HT-29 (cell line): ENCODE data around the gene ABCD2. TPM values are rescaled to one million over a fixed set of nuclear protein-coding genes. Genes with fewer than 3 reads are reported as not detected.
"Not testable (repeated sequence)": the region's sequence is repeated elsewhere in the genome, so short reads cannot be mapped to it uniquely, and the experiment has no call there.

ENCODE experiments used
- DNase-seq: peaks from one replicate; pipeline ENCODE4 v3.0.0-alpha.2; 2015; ENCODE audit warnings: low spot score
- total RNA-seq: library from RNA; depleted of rRNA; stranded (reverse); fragments of >200 nt; shearing (Covaris generic); gene quantifications from 2 replicates; pipeline ENCODE4 v1.2.3, GENCODE V29; 2014

Gene ABCD2
- total RNA-seq, 1 experiment from 2014 or later = not detected

DNA sequence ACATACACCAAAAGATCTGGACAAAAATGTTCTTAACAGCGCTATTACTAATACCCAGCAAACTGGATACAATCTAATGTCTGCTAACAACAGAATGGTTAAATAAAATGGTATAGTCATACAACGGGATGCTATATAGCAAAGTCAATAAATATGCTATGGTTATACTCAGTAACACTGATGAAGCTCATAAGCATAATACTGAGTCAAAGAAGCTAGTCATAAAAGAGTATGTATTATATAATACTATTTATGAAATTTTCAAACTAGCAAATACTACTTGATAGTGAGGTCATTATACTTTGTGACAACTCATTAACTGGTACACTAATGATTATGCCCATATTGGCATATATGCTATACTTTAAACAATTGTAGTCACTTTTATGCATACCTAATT is 7.4 kb downstream of the ABCD2 start:
- DNase-seq = no peak

DNA sequence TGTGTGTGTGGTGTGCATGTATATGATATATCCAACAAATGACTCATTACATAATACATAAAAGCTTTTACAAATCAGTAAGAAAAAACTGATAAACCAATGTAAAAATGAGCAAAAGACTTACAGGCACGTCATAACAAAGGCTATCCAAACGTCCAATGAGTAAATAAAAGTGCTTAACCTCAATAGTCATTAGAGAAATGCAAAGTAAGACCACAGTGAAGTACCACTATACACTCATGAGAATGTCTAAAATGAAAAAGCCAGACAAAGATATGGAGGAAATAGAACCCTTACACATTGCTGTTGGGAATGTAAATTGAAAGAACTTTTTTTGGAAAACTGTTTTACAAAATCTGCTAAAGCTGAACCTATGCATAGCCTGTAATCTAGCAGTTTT is 7.8 kb downstream of the ABCD2 start:
- DNase-seq = no peak

- DNase-seq = no peak
Observed at GRCh38 chr12:39610436-39611025, 9.1 kb downstream of the ABCD2 start.

GRCh38 chr12:39606712-39607423 is 12.7 kb downstream of the ABCD2 start:
- DNase-seq = no peak

GRCh38 chr12:39605996-39606395 is 13.6 kb downstream of the ABCD2 start:
- DNase-seq = no peak

DNA sequence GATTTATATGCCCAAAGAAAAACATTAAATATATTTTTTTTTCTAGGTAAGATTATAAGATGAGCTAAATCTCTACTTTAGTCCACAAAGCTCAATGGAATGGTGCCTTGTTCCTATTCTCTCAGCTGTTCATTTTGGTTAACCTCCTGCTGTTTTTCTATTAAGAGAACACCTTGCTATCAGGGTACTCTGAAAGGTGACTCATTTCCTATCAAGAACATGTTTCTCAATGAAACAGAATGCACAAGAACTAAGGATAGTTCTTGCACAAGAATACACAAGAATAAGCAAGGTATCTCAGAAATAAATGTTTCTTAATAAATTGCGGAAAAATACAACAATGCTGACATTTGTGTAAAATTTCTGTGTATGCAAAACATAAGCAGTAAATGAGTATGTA is 14.1 kb downstream of the ABCD2 start:
- no peak for DNase-seq

DNA sequence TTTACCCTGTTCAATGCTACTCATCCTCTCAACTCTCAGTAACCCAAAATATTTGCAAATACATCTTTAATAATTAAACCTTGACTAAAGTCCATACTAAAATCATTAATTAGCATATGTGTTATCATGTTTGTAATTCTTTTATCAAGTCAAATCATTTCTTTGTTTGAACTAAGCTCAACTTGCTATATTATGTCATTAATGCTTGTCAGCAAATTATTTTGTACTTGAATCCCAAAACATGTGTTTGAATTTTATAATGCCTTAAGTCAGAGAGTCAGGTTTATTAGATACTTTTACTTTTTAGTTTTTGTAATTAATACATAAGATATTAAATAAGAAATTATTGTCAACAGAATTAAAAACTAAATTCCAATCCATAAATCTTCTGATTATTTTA is 16.5 kb downstream of the ABCD2 start:
- no peak for DNase-seq

- DNase-seq = not testable (repeated sequence)
Observed at GRCh38 chr12:39601951-39602350, 17.7 kb downstream of the ABCD2 start.

DNA sequence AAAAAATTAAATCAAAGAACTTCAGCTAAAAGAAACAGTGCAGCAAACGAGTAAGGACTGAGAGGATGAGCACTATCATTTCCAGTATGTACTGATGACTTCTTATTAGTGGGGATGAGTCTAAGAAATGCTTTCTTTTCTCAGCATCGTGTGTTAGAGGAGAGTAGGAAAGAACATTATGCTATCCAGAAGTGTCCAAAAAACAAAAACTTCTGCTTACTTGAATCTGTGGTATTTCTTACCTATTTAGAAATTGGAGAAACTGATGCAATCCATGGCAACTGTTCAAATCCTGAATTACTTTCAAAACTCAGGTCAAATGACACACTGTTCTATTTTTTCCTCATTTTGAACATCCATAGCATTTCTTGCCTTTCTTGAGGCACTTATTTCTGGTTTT is 23.7 kb downstream of the ABCD2 start:
- DNase-seq = no peak

DNA sequence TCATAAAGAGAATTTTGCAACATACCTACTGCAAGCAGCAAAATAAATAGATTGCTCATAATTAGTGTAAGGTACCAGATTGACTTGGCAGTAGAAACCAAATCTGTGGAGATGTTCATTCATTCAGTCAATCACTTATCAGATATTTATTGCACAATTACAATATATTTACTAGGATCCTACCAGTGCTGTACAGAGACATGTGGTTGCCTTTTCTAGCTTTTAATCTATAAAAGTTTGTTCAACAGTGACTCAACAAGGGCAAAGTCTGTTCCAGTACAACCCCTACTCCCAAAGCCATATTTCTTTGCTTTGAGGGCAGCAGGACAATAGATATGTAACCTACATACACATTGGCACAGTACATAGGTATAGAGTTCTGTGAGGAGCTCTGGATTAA is 27.3 kb downstream of the ABCD2 start:
- peak; percentile 34 for DNase-seq

- no peak for DNase-seq
Observed at GRCh38 chr12:39588348-39588747, 31.3 kb downstream of the ABCD2 start.

DNA sequence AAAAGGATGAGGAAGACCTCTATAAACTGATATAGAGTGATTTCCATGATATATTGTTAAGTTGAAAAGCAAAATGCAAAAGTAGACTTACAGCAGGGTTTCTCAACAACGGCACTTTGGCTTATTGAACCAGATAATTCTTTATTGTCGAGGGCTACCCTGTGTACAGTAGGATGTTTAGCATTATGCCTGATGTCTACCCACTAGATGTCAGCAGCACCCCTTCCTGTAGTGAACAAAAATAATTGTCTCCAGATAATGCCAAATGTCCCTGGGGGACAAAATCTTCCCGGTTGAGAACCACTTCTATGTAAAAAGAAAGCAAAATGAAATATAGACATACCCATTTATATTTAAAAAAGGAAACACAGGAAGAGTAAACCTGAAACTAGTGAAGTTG is 32.4 kb downstream of the ABCD2 start:
- DNase-seq = peak; percentile 37

GRCh38 chr12:39586816-39587215 is 32.8 kb downstream of the ABCD2 start:
- no peak for DNase-seq

GRCh38 chr12:39581592-39581991 is 38.0 kb downstream of the ABCD2 start:
- peak; percentile 79 for DNase-seq

- no peak for DNase-seq
Observed at GRCh38 chr12:39575498-39575875, 44.1 kb downstream of the ABCD2 start.

DNA sequence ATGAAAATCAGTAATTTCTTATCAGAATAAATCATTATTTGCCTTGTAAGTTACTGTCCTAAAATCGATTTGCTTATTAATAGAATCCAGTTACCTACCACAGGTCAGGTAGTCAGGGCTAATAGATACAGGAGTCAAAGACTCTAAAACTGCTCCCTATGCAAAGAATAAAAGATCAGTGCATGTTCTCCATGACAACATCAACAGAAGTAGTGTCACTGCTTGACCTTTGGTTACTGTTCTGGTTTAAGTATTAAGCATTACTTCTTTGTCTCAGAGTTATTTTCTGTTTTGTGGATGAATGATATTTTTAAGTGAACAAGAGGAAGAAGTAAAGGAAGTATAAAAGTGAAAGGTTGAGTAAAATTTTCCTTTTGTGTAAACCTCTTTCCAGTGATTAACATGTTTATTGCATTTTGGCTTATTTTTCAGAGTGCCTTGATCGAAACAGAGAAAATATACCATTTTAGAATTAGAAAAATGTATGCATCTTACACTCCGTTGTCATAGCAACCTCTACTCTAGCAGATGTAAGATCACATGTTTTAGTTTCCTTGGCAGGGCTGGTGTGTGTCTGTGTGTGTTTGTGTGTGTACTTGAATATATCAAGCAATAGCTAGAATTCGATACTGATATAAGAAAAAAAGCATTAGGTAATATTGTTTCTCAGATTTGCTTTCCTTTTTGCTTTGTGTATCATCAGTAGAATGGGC is 44.7 kb downstream of the ABCD2 start:
- peak; percentile 17 for DNase-seq

DNA sequence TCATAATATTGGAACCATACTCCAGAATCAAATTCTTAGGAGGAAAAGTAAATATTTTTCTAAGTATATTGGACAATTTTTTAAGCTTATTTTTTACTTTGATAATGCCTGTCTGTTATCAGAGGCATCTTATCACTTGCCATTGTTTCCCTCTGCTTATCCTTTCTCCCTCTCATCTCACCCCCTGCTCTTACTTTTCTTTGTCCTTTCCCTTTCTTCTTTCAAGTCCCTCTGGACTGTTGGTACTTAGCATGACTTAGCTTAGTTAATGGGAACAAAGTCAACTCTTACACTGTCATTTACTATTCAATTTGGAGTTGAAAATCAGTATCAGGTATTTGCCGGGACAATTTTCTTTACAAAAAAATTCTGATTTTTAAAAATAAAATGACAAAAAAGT is 45.2 kb downstream of the ABCD2 start:
- no peak for DNase-seq

DNA sequence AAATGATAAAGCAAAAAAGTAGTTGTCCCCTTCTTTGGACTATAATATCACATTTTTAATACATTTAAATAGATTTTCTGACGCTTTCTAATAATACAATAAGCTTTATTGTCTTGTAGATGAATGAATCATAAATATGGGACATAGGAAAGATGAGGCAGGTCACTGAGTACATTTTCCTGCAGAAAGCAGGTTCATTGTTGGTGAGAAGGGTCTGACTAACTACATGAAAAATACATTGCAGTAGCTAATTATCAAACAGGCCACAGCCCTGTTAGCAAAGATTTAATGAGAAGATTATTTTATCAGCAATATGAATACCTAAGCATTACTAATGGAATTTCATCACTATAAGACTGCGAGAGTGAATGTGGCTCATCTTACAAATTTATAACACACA is 45.6 kb downstream of the ABCD2 start:
- no peak for DNase-seq

DNA sequence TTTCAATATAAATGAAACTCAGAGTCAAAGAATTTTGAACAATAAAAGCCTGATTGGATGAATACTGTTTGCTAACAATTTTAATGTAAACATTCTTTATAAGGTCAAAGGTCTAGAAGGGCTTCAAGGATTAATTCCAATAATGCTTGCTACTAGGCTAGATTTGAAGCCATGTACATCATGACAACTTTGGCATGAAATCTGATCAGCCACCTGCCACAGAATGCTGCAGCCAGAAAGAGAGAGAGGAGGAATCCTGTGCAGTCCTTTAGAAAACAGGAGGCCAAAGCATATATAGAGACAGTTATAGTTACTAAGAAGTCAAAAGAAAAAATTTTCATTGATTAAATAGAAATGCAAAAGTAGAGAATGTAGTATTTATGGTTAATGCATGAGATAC is 47.1 kb downstream of the ABCD2 start:
- peak; percentile 34 for DNase-seq

- DNase-seq = peak; percentile 3
Observed at GRCh38 chr12:39571351-39571750, 48.3 kb downstream of the ABCD2 start.

DNA sequence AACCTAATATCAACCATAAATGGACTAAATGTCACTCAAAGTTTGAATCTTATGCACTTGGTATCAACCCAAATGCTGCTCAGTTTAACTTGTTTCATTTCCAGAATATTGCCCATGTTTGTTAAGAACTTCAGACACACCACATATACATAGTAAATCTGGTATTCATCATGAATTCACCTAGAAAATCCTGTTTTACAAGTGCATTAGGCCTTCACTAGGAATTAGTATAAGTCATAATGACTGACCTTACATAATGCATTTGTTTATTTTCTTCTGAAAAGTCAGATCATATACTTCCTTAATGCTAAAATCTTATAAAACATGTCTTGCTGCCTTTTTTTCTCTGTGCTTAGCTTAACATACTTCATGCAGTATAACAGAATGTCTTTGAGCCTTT is 66.1 kb downstream of the ABCD2 start:
- DNase-seq = peak; percentile 10

GRCh38 chr12:39544211-39544610 is 75.4 kb downstream of the ABCD2 start:
- not testable (repeated sequence) for DNase-seq

- no peak for DNase-seq
Observed at GRCh38 chr12:39541471-39541870, 78.1 kb downstream of the ABCD2 start.
